ENCODE measurements around the gene PPFIBP2.

DNA sequence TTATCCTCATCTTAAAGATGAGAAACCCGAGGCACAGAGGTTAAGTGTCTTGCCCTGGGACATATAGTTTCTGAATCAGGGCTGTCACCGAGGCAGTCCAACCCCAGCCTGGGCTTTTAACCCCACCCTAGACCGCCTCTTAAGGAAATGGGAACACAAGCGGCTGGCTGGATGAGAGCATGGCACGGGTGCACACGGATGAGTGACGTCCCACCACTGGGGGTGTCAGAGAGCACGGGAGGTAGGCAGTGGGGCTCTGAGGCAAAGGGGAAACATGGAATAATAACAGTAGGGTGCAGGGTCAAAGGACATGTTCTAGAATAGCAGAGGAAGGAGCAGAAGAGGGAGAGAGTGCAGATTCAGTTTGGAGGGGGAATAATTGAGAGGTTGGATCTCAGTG lies 22.3 kb downstream of the PPFIBP2 start:
- TF ChIP-seq, protein P1, sequence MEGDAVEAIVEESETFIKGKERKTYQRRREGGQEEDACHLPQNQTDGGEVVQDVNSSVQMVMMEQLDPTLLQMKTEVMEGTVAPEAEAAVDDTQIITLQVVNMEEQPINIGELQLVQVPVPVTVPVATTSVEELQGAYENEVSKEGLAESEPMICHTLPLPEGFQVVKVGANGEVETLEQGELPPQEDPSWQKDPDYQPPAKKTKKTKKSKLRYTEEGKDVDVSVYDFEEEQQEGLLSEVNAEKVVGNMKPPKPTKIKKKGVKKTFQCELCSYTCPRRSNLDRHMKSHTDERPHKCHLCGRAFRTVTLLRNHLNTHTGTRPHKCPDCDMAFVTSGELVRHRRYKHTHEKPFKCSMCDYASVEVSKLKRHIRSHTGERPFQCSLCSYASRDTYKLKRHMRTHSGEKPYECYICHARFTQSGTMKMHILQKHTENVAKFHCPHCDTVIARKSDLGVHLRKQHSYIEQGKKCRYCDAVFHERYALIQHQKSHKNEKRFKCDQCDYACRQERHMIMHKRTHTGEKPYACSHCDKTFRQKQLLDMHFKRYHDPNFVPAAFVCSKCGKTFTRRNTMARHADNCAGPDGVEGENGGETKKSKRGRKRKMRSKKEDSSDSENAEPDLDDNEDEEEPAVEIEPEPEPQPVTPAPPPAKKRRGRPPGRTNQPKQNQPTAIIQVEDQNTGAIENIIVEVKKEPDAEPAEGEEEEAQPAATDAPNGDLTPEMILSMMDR (IDR thresholded peaks at IDR 0.05) = no peak
- no peak for TF ChIP-seq EP300 (IDR thresholded peaks at IDR 0.05)
- no peak for TF ChIP-seq POLR2AphosphoS5 (IDR thresholded peaks at IDR 0.05)

All from esophagus muscularis mucosa (tissue), 4 donors.